B cell (primary cell): ENCODE results near the gene MFSD6. TPM values are rescaled to one million over a fixed set of nuclear protein-coding genes. Genes with fewer than 3 reads are reported as not detected.

Experiments used
- ATAC-seq: fragments of 200-7000 bp; cut with Tn5 transposase; one replicate; pipeline ENCODE4 v1.10.0; 2021; ENCODE audit warnings: low read depth, mild to moderate bottlenecking, moderate number of reproducible peaks, moderate library complexity
- CTCF ChIA-PET: fragments of 350-600 bp; sonication (Branson Sonifier 250); formaldehyde crosslinking; loops from one replicate; lab custom pipeline; 2021; ENCODE audit warnings: antibody characterized with exemption, inconsistent platforms; lab: Charles Lee
- POLR2A ChIA-PET: fragments of 350-600 bp; sonication (Branson Sonifier 250); formaldehyde crosslinking; loops from one replicate; lab custom pipeline; 2021; ENCODE audit warnings: antibody characterized with exemption; lab: Charles Lee
- DNase-seq: peaks from one replicate; pipeline ENCODE4 v3.0.0; 2013
- H2AFZ ChIP-seq: 2 replicates; pipeline ENCODE4 v1.6.1; 2012; ENCODE audit warnings: mild to moderate bottlenecking, low read depth, low read length; ENCODE audit not compliant: insufficient read depth, poor library complexity, severe bottlenecking
- H3K27ac ChIP-seq, 2 donors: 1 replicate in 1 of 2; 2 replicates in 1 of 2; pipeline ENCODE4 v1.5.1; 2012 to 2013; ENCODE audit warnings: low read length in 2 of 2, mild to moderate bottlenecking in 2 of 2, moderate library complexity in 1 of 2
- H3K27me3 ChIP-seq, 4 experiments: fragments of 200-600 bp in 1 of 4; sonication (generic) in 1 of 4; replicated peaks in 1 of 4; 1 replicate in 2 of 4; 2 replicates in 2 of 4; pipeline versions ENCODE4 v1.6.1 to v1.7.0; 2013 to 2016; ENCODE audit warnings: low read length in 3 of 4, mild to moderate bottlenecking in 2 of 4, mixed read lengths in 1 of 4, moderate library complexity in 1 of 4; ENCODE audit not compliant: insufficient read depth in 4 of 4, control insufficient read depth in 3 of 4; ENCODE audit errors: control extremely low read depth in 1 of 4
- H3K36me3 ChIP-seq, 2 experiments: replicated peaks in 1 of 2; 1 replicate in 1 of 2; 2 replicates in 1 of 2; pipeline versions ENCODE4 v1.6.1 to v1.7.1; 2013; ENCODE audit warnings: low read length in 1 of 2; ENCODE audit not compliant: insufficient read depth in 2 of 2, control insufficient read depth in 1 of 2; ENCODE audit errors: control extremely low read depth in 1 of 2, extremely low read depth in 1 of 2
- H3K4me1 ChIP-seq, 2 donors: fragments of 200-600 bp in 1 of 2; sonication (generic) in 1 of 2; 1 replicate in 1 of 2; 2 replicates in 1 of 2; pipeline versions ENCODE4 v1.5.1 to v1.6.1; 2013 to 2017; ENCODE audit warnings: low read length in 2 of 2; ENCODE audit not compliant: control insufficient read depth in 2 of 2, insufficient read depth in 2 of 2
- H3K4me2 ChIP-seq: replicated peaks from 2 replicates; pipeline ENCODE3; 2012; ENCODE audit warnings: mild to moderate bottlenecking, low read depth, low read length; ENCODE audit not compliant: poor library complexity, severe bottlenecking
- H3K4me3 ChIP-seq, 5 experiments: fragments of 200-600 bp in 1 of 5; sonication (generic) in 1 of 5; 1 replicate in 3 of 5; 2 replicates in 2 of 5; pipeline versions ENCODE4 v1.5.1 to v1.7.0; 2011 to 2016; ENCODE audit warnings: low read length in 4 of 5, mild to moderate bottlenecking in 4 of 5, low read depth in 2 of 5, control low read depth in 1 of 5, moderate library complexity in 1 of 5; ENCODE audit not compliant: insufficient read depth in 1 of 5; ENCODE audit errors: control extremely low read depth in 1 of 5, extremely low read depth in 1 of 5
- H3K79me2 ChIP-seq: fragments of 200-600 bp; sonication (generic); one replicate; pipeline ENCODE4 v1.6.0; 2016; ENCODE audit warnings: low read length; ENCODE audit not compliant: control insufficient read depth, insufficient read depth
- H3K9ac ChIP-seq: fragments of 200-600 bp; sonication (generic); 2 replicates; pipeline ENCODE4 v1.6.1; 2017; ENCODE audit warnings: mild to moderate bottlenecking, low read length, moderate library complexity
- H3K9me3 ChIP-seq, 3 donors: one replicate each; pipeline versions ENCODE4 v1.6.1 to v1.7.1; 2013; ENCODE audit warnings: low read length in 2 of 3; ENCODE audit not compliant: control insufficient read depth in 2 of 3, insufficient read depth in 1 of 3; ENCODE audit errors: control extremely low read depth in 1 of 3
- H4K20me1 ChIP-seq: 2 replicates; pipeline ENCODE4 v1.6.0; 2012; ENCODE audit warnings: mild to moderate bottlenecking, low read length; ENCODE audit not compliant: insufficient read depth, control insufficient read depth, poor library complexity, severe bottlenecking
- H3K27ac Mint-ChIP-seq: one replicate; pipeline ENCODE4 v1.8.0; 2021; ENCODE audit warnings: mixed read lengths
- H3K27me3 Mint-ChIP-seq: one replicate; pipeline ENCODE4 v1.8.0; 2021; ENCODE audit warnings: mixed read lengths
- H3K4me1 Mint-ChIP-seq: one replicate; pipeline ENCODE4 v1.8.0; 2021; ENCODE audit warnings: mixed read lengths
- H3K4me3 Mint-ChIP-seq: one replicate; pipeline ENCODE4 v1.8.0; 2021; ENCODE audit warnings: mixed read lengths
- H3K9me3 Mint-ChIP-seq: one replicate; pipeline ENCODE4 v1.8.0; 2022; ENCODE audit warnings: mixed read lengths; ENCODE audit not compliant: insufficient read depth
- EZH2 ChIP-seq: IDR thresholded peaks from 2 replicates; pipeline ENCODE4 v1.6.1; 2012; ENCODE audit warnings: borderline replicate concordance, low read depth, mild to moderate bottlenecking, moderate library complexity, low read length; ENCODE audit not compliant: insufficient read depth, poor library complexity, severe bottlenecking
- WGBS: methylation state at CpG from one replicate; pipeline ENCODE4 v1.1.5; 2013; ENCODE audit warnings: missing lambda C conversion rate; ENCODE audit not compliant: insufficient coverage; 5-methylcytosine and 5-hydroxymethylcytosine counted together
- intact Hi-C: fragments of 100-400 bp; cut with micrococcal nuclease; formaldehyde crosslinking; loops from one replicate; pipeline ENCODE4 v1.10.0; 2022
- polyA plus RNA-seq: library from polyadenylated mRNA; depleted of rRNA; stranded (reverse); fragments of >200 nt; gene quantifications from 2 replicates; pipeline ENCODE4 v1.2.3, GENCODE V29; 2012
- total RNA-seq, 2 donors: library from RNA; stranded (reverse); fragments of 120-200 nt in 1 of 2; gene quantifications; 1 replicate in 1 of 2; 2 replicates in 1 of 2; pipeline versions ENCODE4 v1.2.3 to v1.2.4, GENCODE V29; 2013 to 2022
- TF ChIP-seq, protein P1 (sequence below): fragments of 200-600 bp; IDR thresholded peaks from one replicate; pipeline ENCODE4 v1.8.0; 2022; ENCODE audit warnings: antibody characterized with exemption, mild to moderate bottlenecking

The MFSD6 gene
- total and polyA plus RNA-seq, 2 donors (not counting 1 experiment from before 2014, with no cell fraction given) = 13.5 to 33.8 TPM

DNA sequence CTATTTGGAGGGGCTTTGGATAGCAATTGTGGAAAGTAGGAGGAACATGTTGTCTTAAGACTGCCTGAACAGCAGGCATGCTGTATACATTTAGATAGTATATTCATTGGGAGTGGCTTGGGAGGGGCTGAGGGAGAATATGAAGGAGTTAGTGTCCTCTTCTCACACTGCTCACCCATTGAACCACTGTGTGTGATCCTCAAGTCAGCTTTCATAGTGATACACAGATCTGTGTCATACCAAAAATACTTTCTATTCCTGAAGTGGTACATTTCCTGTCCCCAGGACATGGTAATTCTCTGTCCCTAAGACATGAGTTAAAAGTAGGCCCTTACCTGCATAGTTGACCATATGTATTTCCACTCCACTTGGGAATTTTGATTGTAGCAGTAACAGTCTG, 116.8 kb downstream of the MFSD6 start:
- H2AFZ ChIP-seq = no peak overlapping the region
- no peak overlapping the region for H3K4me3 ChIP-seq
- ChIA-PET POLR2A (no interaction called here), CTCF (no interaction called here)
- no peak overlapping the region for H3K27ac ChIP-seq
- H3K9me3 ChIP-seq = no peaks in the 10 kb centered on the region
- TF ChIP-seq, protein P1, sequence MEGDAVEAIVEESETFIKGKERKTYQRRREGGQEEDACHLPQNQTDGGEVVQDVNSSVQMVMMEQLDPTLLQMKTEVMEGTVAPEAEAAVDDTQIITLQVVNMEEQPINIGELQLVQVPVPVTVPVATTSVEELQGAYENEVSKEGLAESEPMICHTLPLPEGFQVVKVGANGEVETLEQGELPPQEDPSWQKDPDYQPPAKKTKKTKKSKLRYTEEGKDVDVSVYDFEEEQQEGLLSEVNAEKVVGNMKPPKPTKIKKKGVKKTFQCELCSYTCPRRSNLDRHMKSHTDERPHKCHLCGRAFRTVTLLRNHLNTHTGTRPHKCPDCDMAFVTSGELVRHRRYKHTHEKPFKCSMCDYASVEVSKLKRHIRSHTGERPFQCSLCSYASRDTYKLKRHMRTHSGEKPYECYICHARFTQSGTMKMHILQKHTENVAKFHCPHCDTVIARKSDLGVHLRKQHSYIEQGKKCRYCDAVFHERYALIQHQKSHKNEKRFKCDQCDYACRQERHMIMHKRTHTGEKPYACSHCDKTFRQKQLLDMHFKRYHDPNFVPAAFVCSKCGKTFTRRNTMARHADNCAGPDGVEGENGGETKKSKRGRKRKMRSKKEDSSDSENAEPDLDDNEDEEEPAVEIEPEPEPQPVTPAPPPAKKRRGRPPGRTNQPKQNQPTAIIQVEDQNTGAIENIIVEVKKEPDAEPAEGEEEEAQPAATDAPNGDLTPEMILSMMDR = no peak
- TF ChIP-seq EZH2 = no peak
- H3K9ac ChIP-seq = no peak overlapping the region
- ATAC-seq (no peak), DNase-seq (no peak)
- no peaks in the 10 kb centered on the region for H4K20me1 ChIP-seq
- no peaks in the 10 kb centered on the region for H3K27me3 ChIP-seq
- Mint-ChIP-seq H3K27ac (no peak overlapping the region), H3K27me3 (no peaks in the 10 kb centered on the region), H3K4me1 (peaks cover 42% of the 10 kb centered on the region), H3K9me3 (no peaks in the 10 kb centered on the region), H3K4me3 (no peak overlapping the region)
- intact Hi-C loops = no loop called here
- no peak overlapping the region for H3K4me2 ChIP-seq
- peaks cover 53% of the 10 kb centered on the region for H3K79me2 ChIP-seq
- peaks cover 22 to 25% of the 10 kb centered on the region in 2 donors for H3K4me1 ChIP-seq
- H3K36me3 ChIP-seq = peaks cover 0 to 8% of the 10 kb centered on the region in 2 experiments

GRCh38 chr2:190526105-190526750, 118.1 kb downstream of the MFSD6 start:
- no peak for TF ChIP-seq EZH2
- TF ChIP-seq, protein P1 = no peak
- no peaks in the 10 kb centered on the region for H3K9me3 ChIP-seq
- WGBS = no CpG with 5 or more reads among the region's 4 CpGs
- H3K27ac Mint-ChIP-seq = peak overlapping the region; percentile 22
- no peak overlapping the region for H3K27ac ChIP-seq
- H3K27me3 Mint-ChIP-seq = no peaks in the 10 kb centered on the region
- H3K27me3 ChIP-seq = no peaks in the 10 kb centered on the region
- CTCF ChIA-PET = no interaction called here
- peak overlapping the region; percentile 27 for H3K4me3 Mint-ChIP-seq
- H2AFZ ChIP-seq = peak overlapping the region; percentile 43
- H3K9ac ChIP-seq = peak overlapping the region; percentile 10
- intact Hi-C loops = no loop called here
- H3K4me3 ChIP-seq = no peak overlapping the region
- no peak for ATAC-seq
- peaks cover 54% of the 10 kb centered on the region for H3K4me1 Mint-ChIP-seq
- H4K20me1 ChIP-seq = no peaks in the 10 kb centered on the region
- no peaks in the 10 kb centered on the region for H3K9me3 Mint-ChIP-seq
- peak overlapping the region; percentile 50 for H3K4me2 ChIP-seq
- peaks cover 62% of the 10 kb centered on the region for H3K79me2 ChIP-seq
- DNase-seq = no peak
- POLR2A ChIA-PET = no interaction called here
- H3K36me3 ChIP-seq = peaks cover 0 to 8% of the 10 kb centered on the region in 2 experiments
- peaks cover 30 to 34% of the 10 kb centered on the region in 2 donors for H3K4me1 ChIP-seq
